MM.1S (cell line): ENCODE measurements around the gene DHDH.

ENCODE experiments used
- DNase-seq: peaks from one replicate; pipeline ENCODE4 v3.0.0-alpha.2; 2015
- H2AFZ ChIP-seq: fragments of 300-600 bp; sonication (generic); 2 replicates; pipeline ENCODE4 v1.6.0; 2016; ENCODE audit warnings: antibody characterized with exemption, low read length
- H3F3A ChIP-seq: fragments of 300-600 bp; sonication (generic); 2 replicates; pipeline ENCODE4 v1.6.1; 2016; ENCODE audit warnings: mild to moderate bottlenecking, antibody characterized with exemption, low read length, moderate library complexity, mixed read lengths; ENCODE audit not compliant: insufficient read depth
- H3K27ac ChIP-seq: fragments of 300-600 bp; sonication (generic); 2 replicates; pipeline ENCODE4 v1.5.1; 2016; ENCODE audit warnings: mild to moderate bottlenecking, low read length
- H3K27me3 ChIP-seq: fragments of 300-600 bp; sonication (generic); replicated peaks from 2 replicates; pipeline ENCODE4 v1.6.0; 2016; ENCODE audit warnings: low read length; ENCODE audit not compliant: insufficient read depth
- H3K36me3 ChIP-seq: fragments of 300-600 bp; sonication (generic); replicated peaks from 2 replicates; pipeline ENCODE4 v1.6.1; 2016; ENCODE audit warnings: mild to moderate bottlenecking, low read length, mixed read lengths; ENCODE audit not compliant: insufficient read depth
- H3K4me1 ChIP-seq: fragments of 300-600 bp; sonication (generic); 2 replicates; pipeline ENCODE4 v1.6.1; 2016; ENCODE audit warnings: low read length, mixed read lengths
- H3K4me2 ChIP-seq: fragments of 300-600 bp; sonication (generic); 2 replicates; pipeline ENCODE4 v1.6.0; 2016; ENCODE audit warnings: low read depth, low read length
- H3K4me3 ChIP-seq: fragments of 300-600 bp; sonication (generic); 2 replicates; pipeline ENCODE4 v1.5.1; 2016; ENCODE audit warnings: low read length, mixed read lengths
- H3K79me2 ChIP-seq: fragments of 300-600 bp; sonication (generic); 2 replicates; pipeline ENCODE4 v1.6.1; 2016; ENCODE audit warnings: mixed run types, low read length, mixed read lengths
- H3K9ac ChIP-seq: fragments of 300-600 bp; sonication (generic); 2 replicates; pipeline ENCODE4 v1.6.1; 2016; ENCODE audit warnings: low read length, mixed read lengths
- H3K9me2 ChIP-seq: fragments of 300-600 bp; sonication (generic); replicated peaks from 2 replicates; pipeline ENCODE4 v1.6.1; 2016; ENCODE audit warnings: mild to moderate bottlenecking, low read length, mixed read lengths; ENCODE audit not compliant: insufficient read depth
- H3K9me3 ChIP-seq: fragments of 300-600 bp; sonication (generic); replicated peaks from 2 replicates; pipeline ENCODE4 v1.6.1; 2016; ENCODE audit warnings: mild to moderate bottlenecking, low read length, mixed read lengths; ENCODE audit not compliant: insufficient read depth
- H4K20me1 ChIP-seq: fragments of 300-600 bp; sonication (generic); 2 replicates; pipeline ENCODE4 v1.6.1; 2016; ENCODE audit warnings: mild to moderate bottlenecking, low read length, moderate library complexity, mixed read lengths; ENCODE audit not compliant: insufficient read depth
- EZH2 ChIP-seq: fragments of 300-600 bp; sonication (generic); optimal IDR thresholded peaks from 2 replicates; pipeline ENCODE3; 2017; ENCODE audit warnings: low read depth, mild to moderate bottlenecking, antibody characterized with exemption, low read length, mixed read lengths
- EZH2phosphoT487 ChIP-seq: fragments of 300-600 bp; sonication (generic); IDR thresholded peaks from 2 replicates; pipeline ENCODE4 v1.6.1; 2018; ENCODE audit warnings: antibody characterized with exemption, low read length
- TF ChIP-seq, protein P1 (sequence below): fragments of 300-600 bp; sonication (generic); IDR thresholded peaks from 2 replicates; pipeline ENCODE4 v1.5.1; 2016; ENCODE audit warnings: antibody characterized with exemption, low read length, mixed read lengths

Gene DHDH

DNA sequence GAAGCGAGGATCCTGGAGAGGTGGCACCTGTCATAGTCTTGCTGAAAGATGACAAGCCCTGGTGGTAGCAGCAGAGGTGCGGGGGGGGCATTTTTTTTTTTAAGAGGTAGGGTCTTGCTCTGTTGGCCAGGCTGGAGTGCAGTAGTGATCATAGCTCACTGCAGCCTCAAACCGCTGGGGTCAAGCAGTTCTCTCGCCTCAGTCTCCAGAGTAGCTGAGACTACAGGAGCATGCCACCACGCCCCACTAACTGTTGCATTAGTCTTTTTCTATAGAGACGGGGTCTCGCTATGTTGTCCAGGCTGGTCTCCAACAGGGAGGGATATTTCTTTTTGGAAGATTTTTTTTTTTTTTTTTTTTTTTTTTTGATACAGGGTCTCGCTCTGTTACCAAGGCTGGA lies 24.5 kb downstream of the DHDH start:
- TF ChIP-seq EZH2phosphoT487 (no peak), EZH2 (no peak)
- TF ChIP-seq, protein P1, sequence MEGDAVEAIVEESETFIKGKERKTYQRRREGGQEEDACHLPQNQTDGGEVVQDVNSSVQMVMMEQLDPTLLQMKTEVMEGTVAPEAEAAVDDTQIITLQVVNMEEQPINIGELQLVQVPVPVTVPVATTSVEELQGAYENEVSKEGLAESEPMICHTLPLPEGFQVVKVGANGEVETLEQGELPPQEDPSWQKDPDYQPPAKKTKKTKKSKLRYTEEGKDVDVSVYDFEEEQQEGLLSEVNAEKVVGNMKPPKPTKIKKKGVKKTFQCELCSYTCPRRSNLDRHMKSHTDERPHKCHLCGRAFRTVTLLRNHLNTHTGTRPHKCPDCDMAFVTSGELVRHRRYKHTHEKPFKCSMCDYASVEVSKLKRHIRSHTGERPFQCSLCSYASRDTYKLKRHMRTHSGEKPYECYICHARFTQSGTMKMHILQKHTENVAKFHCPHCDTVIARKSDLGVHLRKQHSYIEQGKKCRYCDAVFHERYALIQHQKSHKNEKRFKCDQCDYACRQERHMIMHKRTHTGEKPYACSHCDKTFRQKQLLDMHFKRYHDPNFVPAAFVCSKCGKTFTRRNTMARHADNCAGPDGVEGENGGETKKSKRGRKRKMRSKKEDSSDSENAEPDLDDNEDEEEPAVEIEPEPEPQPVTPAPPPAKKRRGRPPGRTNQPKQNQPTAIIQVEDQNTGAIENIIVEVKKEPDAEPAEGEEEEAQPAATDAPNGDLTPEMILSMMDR, result no peak
- Histone ChIP-seq H3K9me2 (no peaks in the 10 kb centered on the region), H3K27ac (no peak overlapping the region), H2AFZ (no peak overlapping the region), H3K36me3 (no peaks in the 10 kb centered on the region), H3K4me1 (peaks cover 5% of the 10 kb centered on the region), H3K4me2 (no peak overlapping the region), H3K27me3 (no peaks in the 10 kb centered on the region), H3K79me2 (peaks cover 17% of the 10 kb centered on the region), H3K9me3 (no peaks in the 10 kb centered on the region), H4K20me1 (no peaks in the 10 kb centered on the region), H3K9ac (no peak overlapping the region), H3K4me3 (no peak overlapping the region), H3F3A (peaks cover 10% of the 10 kb centered on the region; the same call in 1 of the 2 replicates)
- DNase-seq, result no peak

- peaks cover 21% of the 10 kb centered on the region for H3K79me2 ChIP-seq
- no peak for DNase-seq
- no peaks in the 10 kb centered on the region for H4K20me1 ChIP-seq
- no peak overlapping the region for H2AFZ ChIP-seq
- peaks cover 21% of the 10 kb centered on the region for H3F3A ChIP-seq
- H3K27ac ChIP-seq, result no peak overlapping the region
- no peaks in the 10 kb centered on the region for H3K9me2 ChIP-seq
- no peaks in the 10 kb centered on the region for H3K27me3 ChIP-seq
- no peaks in the 10 kb centered on the region for H3K36me3 ChIP-seq
- no peak overlapping the region for H3K4me3 ChIP-seq
- TF ChIP-seq EZH2 (no peak), EZH2phosphoT487 (no peak)
- TF ChIP-seq, protein P1, result no peak
- no peak overlapping the region for H3K9ac ChIP-seq
- H3K4me1 ChIP-seq, result peaks cover 20% of the 10 kb centered on the region
- H3K4me2 ChIP-seq, result no peak overlapping the region
- no peaks in the 10 kb centered on the region for H3K9me3 ChIP-seq
Measured at GRCh38 chr19:48959341-48960239, 26.1 kb downstream of the DHDH start.

DNA sequence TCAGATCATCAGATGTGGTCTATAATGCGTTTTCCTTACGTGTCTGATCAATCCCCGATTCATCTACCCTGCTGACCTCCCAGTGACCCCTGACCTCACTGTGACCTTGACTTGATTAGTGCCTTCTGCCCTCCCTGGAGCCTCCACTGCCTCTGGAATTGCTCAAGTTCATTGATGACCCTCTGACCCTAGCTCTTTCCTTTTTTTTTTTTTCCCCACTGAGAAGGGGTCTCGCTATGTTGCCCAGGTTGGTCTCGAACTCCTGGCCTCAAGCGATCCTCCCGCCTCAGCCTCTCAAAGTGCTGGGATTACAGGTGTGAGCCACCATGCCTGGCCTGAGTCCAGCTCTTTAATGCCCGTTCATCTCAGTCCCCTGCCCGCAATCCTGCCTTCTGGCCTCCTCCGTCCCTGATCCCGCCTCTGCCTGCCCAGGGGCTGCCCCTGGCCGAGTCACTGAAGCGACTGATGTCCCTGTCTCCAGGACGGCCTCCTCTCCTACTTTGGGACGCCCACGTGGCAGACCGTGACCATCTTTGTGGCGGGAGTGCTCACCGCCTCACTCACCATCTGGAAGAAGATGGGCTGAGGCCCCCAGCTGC lies 27.7 kb downstream of the DHDH start:
- Histone ChIP-seq H3F3A (peaks cover 28% of the 10 kb centered on the region), H3K27ac (no peak overlapping the region), H2AFZ (no peak overlapping the region)

More for the DNA sequence above, 27.7 kb downstream of the DHDH start:
- H3K36me3 ChIP-seq, result no peaks in the 10 kb centered on the region
- H3K27me3 ChIP-seq, result no peaks in the 10 kb centered on the region
- H3K9me3 ChIP-seq, result no peaks in the 10 kb centered on the region
- H3K79me2 ChIP-seq, result peaks cover 17% of the 10 kb centered on the region
- H3K4me1 ChIP-seq, result peaks cover 22% of the 10 kb centered on the region
- H3K4me3 ChIP-seq, result no peak overlapping the region
- no peak for TF ChIP-seq EZH2
- TF ChIP-seq EZH2phosphoT487, result no peak
- TF ChIP-seq, protein P1, result no peak
- no peaks in the 10 kb centered on the region for H3K9me2 ChIP-seq
- no peak overlapping the region for H3K4me2 ChIP-seq
- H4K20me1 ChIP-seq, result no peaks in the 10 kb centered on the region
- H3K9ac ChIP-seq, result no peak overlapping the region
- DNase-seq, result no peak
